Measurements from ENCODE around the gene PSAP.

DNA sequence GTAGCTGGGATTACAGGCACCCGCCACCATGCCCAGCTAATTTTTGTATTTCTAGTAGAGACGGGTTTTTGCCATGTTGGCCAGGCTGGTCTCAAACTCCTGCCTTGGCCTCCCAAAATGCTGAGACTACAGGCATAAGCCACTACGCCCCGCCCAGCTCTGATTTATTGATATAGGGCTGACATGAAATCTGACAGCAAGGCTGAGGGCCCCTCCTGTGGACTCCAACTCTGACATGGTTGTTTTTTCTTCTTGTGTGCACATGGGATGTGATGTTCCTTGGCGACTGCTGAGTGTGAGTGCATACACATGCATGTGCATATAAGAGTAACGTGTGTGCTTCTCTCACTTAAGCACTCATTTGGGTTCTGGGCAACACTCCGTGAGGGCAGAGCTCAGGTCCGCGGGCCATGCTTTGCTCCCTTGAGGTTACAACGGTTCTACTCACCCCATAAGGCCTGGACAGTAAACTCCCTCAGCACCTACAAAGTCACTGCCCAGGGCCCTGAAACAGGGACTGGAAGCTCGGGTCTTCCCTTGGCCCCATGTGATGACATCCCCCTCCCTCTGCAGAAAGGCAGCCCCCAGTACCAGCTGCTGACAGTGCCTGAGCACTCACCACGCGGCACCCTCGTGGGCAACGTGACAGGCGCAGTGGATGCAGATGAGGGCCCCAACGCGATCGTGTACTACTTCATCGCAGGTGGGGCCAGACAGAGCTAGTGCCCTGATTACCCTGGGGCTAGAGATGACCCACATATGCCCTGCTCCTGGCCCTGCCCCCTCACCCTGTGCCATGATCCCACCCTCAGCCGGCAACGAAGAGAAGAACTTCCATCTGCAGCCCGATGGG, 44.1 kb downstream of the PSAP start:
- TF ChIP-seq POLR2A (IDR thresholded peaks at IDR 0.05; ENCODE audit: low read length) (no peak), GATA1 (IDR thresholded peaks at IDR 0.05; ENCODE audit: low read depth, low read length) (no peak)
